ENCODE results near the gene FGF2. TPM values are rescaled to one million over a fixed set of nuclear protein-coding genes. Genes with fewer than 3 reads are reported as not detected.

The FGF2 gene
- total and polyA plus RNA-seq, 3 donors from 2014 or later: 3.0 to 4.9 (median 4.5) TPM

DNA sequence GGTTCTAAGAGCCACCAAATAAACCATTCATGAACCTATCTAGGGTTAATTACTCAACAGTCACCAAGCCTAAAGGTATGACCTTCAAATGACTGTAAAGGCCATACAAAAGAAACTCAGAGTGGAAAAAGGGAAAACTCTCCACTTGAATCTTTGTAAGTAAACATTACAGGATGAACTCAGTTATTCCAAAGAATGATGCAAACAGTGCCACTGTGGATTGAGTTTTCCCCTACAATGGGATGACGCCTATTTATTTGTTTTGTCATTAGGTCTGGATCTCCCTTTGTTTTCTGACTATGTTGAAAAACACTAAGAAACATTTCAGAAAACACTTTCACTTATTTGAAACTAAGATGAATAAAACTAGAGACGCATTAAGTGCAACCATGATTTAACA lies 83.1 kb downstream of the FGF2 start:
- no peak for DNase-seq
- no peaks in the 10 kb centered on the region for H3K9me3 ChIP-seq
- intact Hi-C loops (cut with DNase I; ENCODE audit: low total_unique reads): loop anchor here (10.0 kb wide), 1 partner anchor 155 kb away; no protein-coding TSS in a partner anchor
- no peaks in the 10 kb centered on the region for H3K36me3 ChIP-seq (ENCODE audit: low read depth, missing control alignments)
- WGBS, 2 donors: 68 to 71% methylated on average over 2 of the region's 2 CpGs
- H3K4me3 ChIP-seq: no peak overlapping the region
- no peak for TF ChIP-seq POLR2A (IDR thresholded peaks at IDR 0.05)
- TF ChIP-seq, protein P1, sequence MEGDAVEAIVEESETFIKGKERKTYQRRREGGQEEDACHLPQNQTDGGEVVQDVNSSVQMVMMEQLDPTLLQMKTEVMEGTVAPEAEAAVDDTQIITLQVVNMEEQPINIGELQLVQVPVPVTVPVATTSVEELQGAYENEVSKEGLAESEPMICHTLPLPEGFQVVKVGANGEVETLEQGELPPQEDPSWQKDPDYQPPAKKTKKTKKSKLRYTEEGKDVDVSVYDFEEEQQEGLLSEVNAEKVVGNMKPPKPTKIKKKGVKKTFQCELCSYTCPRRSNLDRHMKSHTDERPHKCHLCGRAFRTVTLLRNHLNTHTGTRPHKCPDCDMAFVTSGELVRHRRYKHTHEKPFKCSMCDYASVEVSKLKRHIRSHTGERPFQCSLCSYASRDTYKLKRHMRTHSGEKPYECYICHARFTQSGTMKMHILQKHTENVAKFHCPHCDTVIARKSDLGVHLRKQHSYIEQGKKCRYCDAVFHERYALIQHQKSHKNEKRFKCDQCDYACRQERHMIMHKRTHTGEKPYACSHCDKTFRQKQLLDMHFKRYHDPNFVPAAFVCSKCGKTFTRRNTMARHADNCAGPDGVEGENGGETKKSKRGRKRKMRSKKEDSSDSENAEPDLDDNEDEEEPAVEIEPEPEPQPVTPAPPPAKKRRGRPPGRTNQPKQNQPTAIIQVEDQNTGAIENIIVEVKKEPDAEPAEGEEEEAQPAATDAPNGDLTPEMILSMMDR (IDR thresholded peaks at IDR 0.05): no peak
- no peak overlapping the region for H3K27ac ChIP-seq
- no peaks in the 10 kb centered on the region for H3K27me3 ChIP-seq
- no peaks in the 10 kb centered on the region for H3K4me1 ChIP-seq

DNA sequence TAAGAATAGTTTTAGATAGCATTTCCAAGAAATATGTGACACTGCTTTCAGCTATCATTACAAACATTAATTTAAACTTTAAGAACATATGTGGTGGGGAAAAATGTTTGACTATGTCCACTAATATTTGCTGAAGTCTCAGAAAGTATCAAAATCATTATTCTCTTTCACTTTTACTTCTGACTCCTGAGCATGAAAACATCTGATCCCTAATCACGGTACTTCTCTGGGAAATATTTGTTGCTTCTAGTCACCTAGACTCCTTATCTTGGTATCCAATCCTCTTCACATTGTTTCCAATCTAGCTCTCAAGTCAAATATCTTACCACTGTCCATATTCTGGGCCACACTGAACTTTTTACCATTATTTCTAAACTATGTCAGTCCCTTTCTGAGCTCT lies 85.0 kb downstream of the FGF2 start:
- WGBS, 2 donors: 85 to 86% methylated on average over 1 of the region's 1 CpG
- intact Hi-C loops (cut with DNase I; ENCODE audit: low total_unique reads): loop anchor here (10.0 kb wide), 1 partner anchor 157 kb away; no protein-coding TSS in a partner anchor

DNA sequence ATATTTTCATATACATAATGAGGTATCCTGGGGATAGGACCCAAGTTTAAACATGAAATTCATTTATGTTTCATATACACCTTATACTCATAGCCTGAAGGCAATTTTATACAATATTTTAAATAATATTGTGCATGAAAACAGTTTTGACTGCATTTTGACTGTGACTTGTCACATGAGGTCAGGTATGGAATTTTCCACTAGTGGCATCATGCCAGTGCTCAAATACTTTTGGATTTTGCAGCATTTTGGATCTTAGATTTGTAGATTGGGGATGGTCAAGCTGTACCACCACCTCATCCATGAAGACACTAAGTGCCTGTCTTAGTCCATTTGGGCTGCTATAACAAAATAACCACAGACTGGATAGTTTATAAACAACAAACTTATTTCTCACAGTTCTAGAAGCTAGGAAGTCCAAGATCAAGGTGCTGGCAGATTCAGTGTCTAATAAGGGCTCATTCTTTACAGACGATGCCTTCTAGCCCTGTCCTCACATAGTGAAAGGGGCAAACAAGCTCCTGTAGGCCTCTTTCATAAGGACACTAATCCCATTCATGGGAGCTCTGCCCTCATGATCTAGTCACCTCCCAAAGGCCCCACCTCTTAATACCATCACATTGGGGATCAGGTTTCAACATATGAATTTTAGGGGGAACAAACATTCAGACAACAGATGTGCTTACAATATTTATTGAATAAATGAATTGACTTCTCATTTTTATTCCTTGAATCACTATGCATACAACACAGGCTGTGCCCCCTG lies 86.4 kb downstream of the FGF2 start:
- Histone ChIP-seq H3K27me3 (no peaks in the 10 kb centered on the region), H3K27ac (no peak overlapping the region), H3K4me1 (no peaks in the 10 kb centered on the region), H3K36me3 (ENCODE audit: low read depth, missing control alignments) (no peaks in the 10 kb centered on the region), H3K4me3 (no peak overlapping the region), H3K9me3 (no peaks in the 10 kb centered on the region)
- intact Hi-C loops (cut with DNase I; ENCODE audit: low total_unique reads): loop anchor here (10.0 kb wide), 1 partner anchor 158 kb away; no protein-coding TSS in a partner anchor
- no peak for DNase-seq
- no peak for TF ChIP-seq POLR2A (IDR thresholded peaks at IDR 0.05)
- TF ChIP-seq, protein P1 (IDR thresholded peaks at IDR 0.05): no peak
- WGBS, 2 donors: 89 to 100% methylated on average over 1 of the region's 1 CpG

More for the DNA sequence above, 85.0 kb downstream of the FGF2 start:
- H3K4me3 ChIP-seq: no peak overlapping the region
- no peak overlapping the region for H3K27ac ChIP-seq
- H3K4me1 ChIP-seq: no peaks in the 10 kb centered on the region
- H3K9me3 ChIP-seq: no peaks in the 10 kb centered on the region
- H3K27me3 ChIP-seq: no peaks in the 10 kb centered on the region
- no peak for DNase-seq
- TF ChIP-seq POLR2A (IDR thresholded peaks at IDR 0.05): no peak
- TF ChIP-seq, protein P1 (IDR thresholded peaks at IDR 0.05): no peak
- no peaks in the 10 kb centered on the region for H3K36me3 ChIP-seq (ENCODE audit: low read depth, missing control alignments)

DNA sequence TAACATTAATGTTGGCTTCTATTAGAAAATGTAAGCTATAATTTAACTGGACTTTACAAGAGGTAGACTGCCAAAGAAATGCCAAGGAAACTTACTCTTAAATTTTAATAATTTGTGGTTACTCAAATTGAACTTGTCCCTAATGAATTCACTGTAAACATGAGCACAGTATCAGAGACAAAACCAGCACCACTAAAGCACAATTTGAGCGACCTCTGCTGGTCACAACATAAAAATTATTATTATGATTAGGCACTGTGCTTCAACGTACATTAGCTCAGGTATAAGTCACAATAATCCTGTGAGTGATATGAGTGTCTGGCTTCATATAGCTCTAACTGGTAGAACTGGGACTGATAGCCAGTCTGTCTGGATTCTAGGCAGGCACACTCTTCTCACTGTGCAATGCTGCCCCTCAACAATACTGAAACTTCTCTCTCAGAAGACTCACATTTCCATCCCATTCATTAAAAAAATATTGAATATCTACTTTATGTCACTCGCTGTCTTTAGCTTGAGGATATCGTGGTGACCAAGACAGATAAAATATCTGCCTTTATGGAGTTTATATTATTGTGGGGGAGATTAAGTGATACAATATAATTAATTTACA lies 87.8 kb downstream of the FGF2 start:
- no peak for DNase-seq
- H3K27ac ChIP-seq: no peak overlapping the region
- no peak overlapping the region for H3K4me3 ChIP-seq
- H3K4me1 ChIP-seq: no peaks in the 10 kb centered on the region
- TF ChIP-seq, protein P1 (IDR thresholded peaks at IDR 0.05): peak in 1 of 3 experiments; percentile 42
- TF ChIP-seq POLR2A (IDR thresholded peaks at IDR 0.05): no peak
- H3K36me3 ChIP-seq (ENCODE audit: low read depth, missing control alignments): no peaks in the 10 kb centered on the region
- H3K9me3 ChIP-seq: no peaks in the 10 kb centered on the region
- H3K27me3 ChIP-seq: no peaks in the 10 kb centered on the region
- intact Hi-C loops (cut with DNase I; ENCODE audit: low total_unique reads): loop anchor here (10.0 kb wide), 1 partner anchor 160 kb away; no protein-coding TSS in a partner anchor
- 50 to 53% methylated on average over 4 of the region's 4 CpGs for WGBS, 2 donors

Data from testis (tissue), 3 donors.